ENCODE measurements around the gene ZCRB1. TPM values are rescaled to one million over a fixed set of nuclear protein-coding genes. Genes with fewer than 3 reads are reported as not detected.

The ZCRB1 gene
- total RNA-seq, 1 experiment from 2014 or later: 71.5 TPM

GRCh38 chr12:42325326-42325652 is 605 bp downstream of the ZCRB1 start:
- DNase-seq: no peak
- Mint-ChIP-seq H3K4me1 (peaks cover 17 to 18% of the 10 kb centered on the region in 2 experiments), H3K27ac (peak overlapping the region; percentile 98 to 99 (median 99)), H3K27me3 (ENCODE audit: low read depth) (no peaks in the 10 kb centered on the region), H3K4me3 (peak overlapping the region; percentile 95 to 97), H3K9me3 (no peaks in the 10 kb centered on the region), H3K36me3 (ENCODE audit: insufficient read depth in 1 of 3, low read depth in 3 of 3) (peaks cover 0 to 37% (median 12%) of the 10 kb centered on the region in 3 experiments; a peak in 6 of 7 replicates)
- H3K27me3 ChIP-seq (ENCODE audit: insufficient read depth, low read length): no peaks in the 10 kb centered on the region
- H4K5ac ChIP-seq (ENCODE audit: insufficient read length, low read depth, low read length): no peak overlapping the region
- H3T11ph ChIP-seq (ENCODE audit: low read length): no peak overlapping the region
- H2BK15ac ChIP-seq (ENCODE audit: low read depth, low read length): no peak overlapping the region
- no peak overlapping the region for H3K56ac ChIP-seq (ENCODE audit: insufficient read length, low read depth, low read length)
- H2AK5ac ChIP-seq (ENCODE audit: insufficient read length, low read length): no peak overlapping the region
- H3K9ac ChIP-seq (ENCODE audit: extremely low read depth, insufficient read length, low read length): peak overlapping the region; percentile 62
- H2AFZ ChIP-seq (ENCODE audit: low read length): peak overlapping the region; percentile 1
- H3K14ac ChIP-seq (ENCODE audit: insufficient read depth, low read length): no peak overlapping the region
- no peak overlapping the region for H3K18ac ChIP-seq (ENCODE audit: insufficient read length, low read depth, low read length)
- H3K79me2 ChIP-seq (ENCODE audit: insufficient read depth, low read length): peaks cover 20% of the 10 kb centered on the region; the same call in 1 of the 2 replicates
- peaks cover 6% of the 10 kb centered on the region for H3K23me2 ChIP-seq (ENCODE audit: insufficient read length, low read depth, low read length, poor library complexity, severe bottlenecking)
- TF ChIP-seq CTCF (conservative IDR thresholded peaks at IDR 0.05): no peak
- WGBS (ENCODE audit: extremely low coverage, insufficient read length, low lambda C conversion rate): no CpG with 5 or more reads among the region's 7 CpGs
- H3K9me3 ChIP-seq (ENCODE audit: control insufficient read depth, low read depth, low read length): no peaks in the 10 kb centered on the region
- H2BK5ac ChIP-seq (ENCODE audit: insufficient read length, low read length): no peak overlapping the region
- H4K91ac ChIP-seq (ENCODE audit: insufficient read length, low read depth, low read length): no peak overlapping the region
- H3K23ac ChIP-seq (ENCODE audit: insufficient read length, low read depth, low read length): no peak overlapping the region
- H3K27ac ChIP-seq (ENCODE audit: insufficient read length, low read depth, low read length): peak overlapping the region; percentile 78
- no peaks in the 10 kb centered on the region for H4K20me1 ChIP-seq (ENCODE audit: control insufficient read depth, insufficient read depth, insufficient read length)
- H2BK20ac ChIP-seq (ENCODE audit: low read depth, low read length, poor library complexity, severe bottlenecking): no peak overlapping the region
- no peaks in the 10 kb centered on the region for H3K79me1 ChIP-seq (ENCODE audit: insufficient read depth, low read depth, low read length, poor library complexity, severe bottlenecking)
- H2BK120ac ChIP-seq (ENCODE audit: low read depth, low read length, poor library complexity, severe bottlenecking): no peak overlapping the region
- H2BK12ac ChIP-seq (ENCODE audit: insufficient read length, low read depth, low read length): no peak overlapping the region
- no peak overlapping the region for H4K8ac ChIP-seq (replicated peaks; ENCODE audit: insufficient read length, low read depth, low read length)
- H3K4me1 ChIP-seq (ENCODE audit: insufficient read depth, low read length): no peaks in the 10 kb centered on the region
- peak overlapping the region; percentile 98 for H3K4me2 ChIP-seq (ENCODE audit: insufficient read depth, insufficient read length, low read length)
- no peak overlapping the region for H3K4ac ChIP-seq (ENCODE audit: low read depth, low read length)
